Left hindlimb (tissue), 1 donor: ENCODE measurements around the gene SLC2A11.
A peak's percentile ranks its signal among the peaks of the same experiment; 100 is the strongest.

ENCODE experiments used
- DNase-seq: peaks from one replicate; pipeline ENCODE4 v3.0.0-alpha.2; 2018

The SLC2A11 gene

GRCh38 chr22:23857606-23858483 lies at the start of gene SLC2A11:
SLC2A11 (plus strand) TSS chr22:23857875; CDS start chr22:23858000, 125 bp downstream.
- peak; percentile 97 for DNase-seq

DNA sequence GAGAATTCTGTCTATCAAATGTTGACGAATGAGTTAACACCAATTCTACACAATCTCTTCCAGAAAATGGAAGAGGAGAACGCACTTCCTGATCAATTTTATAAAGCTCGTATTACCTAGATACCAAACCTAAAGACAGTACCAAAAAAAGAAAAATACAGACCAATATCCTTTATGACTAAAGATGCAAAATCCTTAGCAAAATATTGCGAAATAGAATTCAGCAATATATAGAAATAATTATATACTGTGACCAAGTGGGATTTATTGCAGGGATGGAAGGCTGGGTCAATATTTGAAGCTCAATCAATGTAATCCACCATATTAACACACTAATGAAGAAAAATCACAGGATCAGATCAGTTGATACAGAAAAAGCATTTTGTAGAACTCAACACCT lies 45.3 kb upstream of the SLC2A11 start:
- DNase-seq, result no peak

- DNase-seq, result no peak
Observed at GRCh38 chr22:23815541-23816155, 42.0 kb upstream of the SLC2A11 start.

- no peak for DNase-seq
Observed at GRCh38 chr22:23816156-23816976, 41.3 kb upstream of the SLC2A11 start.

- DNase-seq, result no peak
Observed at GRCh38 chr22:23817146-23817545, 40.5 kb upstream of the SLC2A11 start.

GRCh38 chr22:23818541-23818940 lies 39.1 kb upstream of the SLC2A11 start:
- DNase-seq, result no peak

DNA sequence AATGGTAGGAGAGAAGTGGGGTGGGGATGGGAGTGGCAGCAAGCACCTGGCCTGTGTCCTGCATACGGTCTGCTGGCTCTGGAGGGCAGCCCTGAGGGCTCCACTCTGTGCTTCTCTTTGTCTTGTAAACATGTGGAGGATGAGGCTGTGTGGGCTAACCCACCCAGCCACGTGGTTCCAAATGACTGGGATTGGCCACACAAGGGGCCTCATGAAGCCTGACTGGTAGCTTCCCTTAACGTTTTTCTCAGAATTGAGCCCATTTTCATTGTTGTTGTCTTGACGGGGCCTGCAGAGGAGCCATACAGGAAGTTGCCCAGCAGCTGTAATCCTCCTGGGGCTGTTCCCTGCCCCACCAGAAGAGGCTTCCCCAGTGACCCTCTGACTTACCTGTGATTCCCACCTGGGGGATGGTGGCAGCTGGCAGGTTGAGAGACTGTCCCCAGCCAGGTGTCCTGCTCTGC lies 36.9 kb upstream of the SLC2A11 start:
- no peak for DNase-seq

- DNase-seq, result no peak
Observed at GRCh38 chr22:23822101-23822671, 35.5 kb upstream of the SLC2A11 start.

- no peak for DNase-seq
Observed at GRCh38 chr22:23823331-23823791, 34.3 kb upstream of the SLC2A11 start.

- no peak for DNase-seq
Observed at GRCh38 chr22:23824476-23825245, 33.0 kb upstream of the SLC2A11 start.

GRCh38 chr22:23825246-23825905 lies 32.3 kb upstream of the SLC2A11 start:
- DNase-seq, result no peak

- DNase-seq, result no peak
Observed at GRCh38 chr22:23826510-23827350, 30.9 kb upstream of the SLC2A11 start.

DNA sequence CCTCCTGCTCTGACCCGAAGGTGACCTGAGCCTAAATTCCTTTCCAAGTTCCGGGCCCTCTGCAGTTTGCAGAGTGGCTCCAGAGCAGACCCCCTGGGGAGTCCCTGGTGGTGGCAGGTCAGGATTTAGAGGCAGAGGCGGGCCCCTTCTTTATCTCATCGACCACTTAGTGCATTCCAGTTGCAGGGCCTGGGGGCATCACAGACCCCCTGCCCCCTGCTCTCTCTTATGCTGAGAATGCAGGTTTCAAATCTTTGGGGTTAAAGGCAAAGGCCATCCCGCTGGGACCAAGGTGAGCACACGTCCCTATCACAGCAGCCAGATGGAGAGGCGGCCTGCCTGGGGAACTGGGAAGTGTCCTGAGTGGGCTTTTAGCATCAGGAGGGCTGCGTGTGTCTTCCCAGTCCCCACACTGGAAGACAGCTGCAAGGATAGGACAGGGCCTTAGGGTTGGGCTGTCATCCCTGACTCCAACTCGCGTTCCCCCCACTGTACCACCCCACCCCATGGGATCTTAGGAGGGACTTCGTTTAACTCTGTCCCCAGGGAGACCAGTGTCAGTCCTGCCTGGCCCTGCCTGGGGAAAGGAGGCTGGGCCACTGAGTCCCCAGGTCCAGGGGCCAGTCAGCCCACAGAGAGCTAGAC lies 30.2 kb upstream of the SLC2A11 start:
- DNase-seq, result no peak

DNA sequence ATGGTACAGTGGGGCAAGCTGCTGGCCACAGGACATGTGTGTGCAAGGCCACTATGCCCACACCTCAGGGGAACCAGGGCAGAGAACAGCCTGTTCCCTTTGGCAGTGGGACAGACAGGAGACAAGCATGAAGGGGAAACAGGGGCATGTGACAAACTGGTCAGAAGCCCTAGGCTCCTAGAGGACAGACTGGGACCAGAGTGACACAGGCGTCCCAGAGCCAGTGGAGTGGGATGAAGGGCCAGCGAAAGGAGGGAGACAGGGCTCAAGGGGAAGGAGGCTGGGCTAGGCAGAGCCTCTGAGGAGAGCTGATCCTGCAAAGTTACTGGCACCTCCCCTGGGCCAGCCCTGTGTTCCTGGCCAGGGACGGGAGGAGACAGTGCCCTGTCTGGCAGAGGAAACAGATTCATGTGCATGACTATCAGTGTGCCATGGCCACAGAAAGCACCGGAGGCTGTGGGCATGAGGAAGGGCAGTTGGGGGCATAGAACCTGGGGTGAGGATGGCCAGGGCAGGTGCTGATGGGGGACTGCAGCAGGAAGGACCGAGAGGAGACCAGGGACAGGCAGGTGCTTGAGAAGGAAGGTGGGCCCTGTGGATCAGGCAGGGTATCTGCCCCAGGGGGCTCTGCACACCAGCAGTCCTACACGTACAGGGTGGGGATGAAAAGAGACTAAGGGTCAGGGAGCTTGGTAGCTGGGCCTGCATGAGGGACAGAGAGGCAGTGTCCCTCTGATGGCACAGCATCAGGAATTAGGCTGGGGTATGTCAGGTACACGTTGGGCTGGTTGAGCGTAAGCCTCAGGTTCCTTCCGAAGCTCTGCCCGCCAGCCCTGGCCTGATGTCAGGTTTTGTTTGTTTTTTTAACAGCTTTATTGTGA lies 28.6 kb upstream of the SLC2A11 start:
- no peak for DNase-seq

- no peak for DNase-seq
Observed at GRCh38 chr22:23829845-23830372, 27.8 kb upstream of the SLC2A11 start.

GRCh38 chr22:23831261-23831660 lies 26.4 kb upstream of the SLC2A11 start:
- no peak for DNase-seq

DNA sequence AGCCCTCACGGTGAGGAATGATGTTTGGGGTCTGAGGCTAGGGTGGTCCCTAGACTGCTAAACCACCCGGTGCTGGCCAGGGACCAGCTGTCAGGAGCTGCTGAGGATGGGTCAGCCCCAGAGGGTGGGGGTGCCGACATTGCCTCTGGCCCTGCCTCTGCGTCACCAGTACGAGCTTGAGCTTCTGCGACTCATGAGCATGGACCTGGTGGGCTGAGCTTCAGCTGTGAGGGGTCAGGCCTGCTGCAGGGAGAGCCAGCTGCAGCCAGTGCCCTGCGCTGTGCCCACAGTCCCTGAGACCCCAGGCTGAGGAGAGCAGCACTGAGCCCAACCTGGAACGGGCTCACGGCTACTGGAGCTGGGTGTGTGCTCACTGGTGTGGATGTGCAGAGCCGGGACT lies 25.9 kb upstream of the SLC2A11 start:
- DNase-seq, result no peak

GRCh38 chr22:23832226-23833016 lies 25.3 kb upstream of the SLC2A11 start:
- DNase-seq, result no peak
